Measurements from ENCODE around the gene ARHGAP11A.
"Not testable (repeated sequence)": the region's sequence is repeated elsewhere in the genome, so short reads cannot be mapped to it uniquely, and the experiment has no call there.

DNA sequence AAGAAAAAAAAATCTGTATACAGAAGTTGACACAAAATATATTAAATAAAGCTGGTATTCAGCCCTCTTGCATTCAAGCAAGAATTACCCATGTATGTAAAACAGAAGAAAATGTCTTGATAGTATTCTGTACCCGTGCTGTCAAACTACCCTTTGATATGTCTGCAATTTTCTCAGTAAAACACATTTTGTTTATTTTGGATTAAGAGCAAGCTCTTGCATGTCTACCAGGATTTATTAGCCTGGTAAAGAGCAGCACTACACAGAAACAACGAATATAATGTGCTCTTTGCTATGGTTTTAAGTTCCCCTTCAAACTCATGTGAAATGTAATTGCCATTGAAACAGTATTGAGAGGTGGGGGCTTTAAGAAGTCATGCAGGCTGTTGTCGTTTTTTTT, 46.3 kb upstream of the ARHGAP11A start:
- TF ChIP-seq, protein P1, sequence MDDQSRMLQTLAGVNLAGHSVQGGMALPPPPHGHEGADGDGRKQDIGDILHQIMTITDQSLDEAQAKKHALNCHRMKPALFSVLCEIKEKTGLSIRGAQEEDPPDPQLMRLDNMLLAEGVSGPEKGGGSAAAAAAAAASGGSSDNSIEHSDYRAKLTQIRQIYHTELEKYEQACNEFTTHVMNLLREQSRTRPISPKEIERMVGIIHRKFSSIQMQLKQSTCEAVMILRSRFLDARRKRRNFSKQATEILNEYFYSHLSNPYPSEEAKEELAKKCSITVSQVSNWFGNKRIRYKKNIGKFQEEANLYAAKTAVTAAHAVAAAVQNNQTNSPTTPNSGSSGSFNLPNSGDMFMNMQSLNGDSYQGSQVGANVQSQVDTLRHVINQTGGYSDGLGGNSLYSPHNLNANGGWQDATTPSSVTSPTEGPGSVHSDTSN (IDR thresholded peaks at IDR 0.05; ENCODE audit: insufficient replicate concordance, low read depth, low read length): not testable (repeated sequence)
- TF ChIP-seq EP300 (IDR thresholded peaks at IDR 0.05; ENCODE audit: borderline replicate concordance in 1 of 2, control insufficient read depth in 1 of 2, low read depth in 2 of 2, low read length in 2 of 2); ZNF274 (IDR thresholded peaks at IDR 0.05; ENCODE audit: insufficient read depth, insufficient read length); CBX3 (IDR thresholded peaks at IDR 0.05; ENCODE audit: borderline replicate concordance, low read depth); POLR2AphosphoS2 (IDR thresholded peaks at IDR 0.05; ENCODE audit: low read depth, low read length); MXI1 (IDR thresholded peaks at IDR 0.05; ENCODE audit: low read depth, low read length); SREBF1 (IDR thresholded peaks at IDR 0.05; ENCODE audit: low read length); ZSCAN29 (IDR thresholded peaks at IDR 0.05): not testable (repeated sequence)
- TF ChIP-seq, protein P2, sequence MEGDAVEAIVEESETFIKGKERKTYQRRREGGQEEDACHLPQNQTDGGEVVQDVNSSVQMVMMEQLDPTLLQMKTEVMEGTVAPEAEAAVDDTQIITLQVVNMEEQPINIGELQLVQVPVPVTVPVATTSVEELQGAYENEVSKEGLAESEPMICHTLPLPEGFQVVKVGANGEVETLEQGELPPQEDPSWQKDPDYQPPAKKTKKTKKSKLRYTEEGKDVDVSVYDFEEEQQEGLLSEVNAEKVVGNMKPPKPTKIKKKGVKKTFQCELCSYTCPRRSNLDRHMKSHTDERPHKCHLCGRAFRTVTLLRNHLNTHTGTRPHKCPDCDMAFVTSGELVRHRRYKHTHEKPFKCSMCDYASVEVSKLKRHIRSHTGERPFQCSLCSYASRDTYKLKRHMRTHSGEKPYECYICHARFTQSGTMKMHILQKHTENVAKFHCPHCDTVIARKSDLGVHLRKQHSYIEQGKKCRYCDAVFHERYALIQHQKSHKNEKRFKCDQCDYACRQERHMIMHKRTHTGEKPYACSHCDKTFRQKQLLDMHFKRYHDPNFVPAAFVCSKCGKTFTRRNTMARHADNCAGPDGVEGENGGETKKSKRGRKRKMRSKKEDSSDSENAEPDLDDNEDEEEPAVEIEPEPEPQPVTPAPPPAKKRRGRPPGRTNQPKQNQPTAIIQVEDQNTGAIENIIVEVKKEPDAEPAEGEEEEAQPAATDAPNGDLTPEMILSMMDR (IDR thresholded peaks at IDR 0.05 in 2 of 3, conservative IDR thresholded peaks at IDR 0.05 in 1 of 3; ENCODE audit: control insufficient read depth in 2 of 3, extremely low read depth in 1 of 3, insufficient read depth in 1 of 3, low read depth in 3 of 3, low read length in 3 of 3): not testable (repeated sequence)
